Measurements from ENCODE around the gene SMARCD1.
"Not testable (repeated sequence)": the region's sequence is repeated elsewhere in the genome, so short reads cannot be mapped to it uniquely, and the experiment has no call there.

The SMARCD1 gene

GRCh38 chr12:50078281-50078680 lies 6.9 kb upstream of the SMARCD1 start:
- DNase-seq, result no peak

- DNase-seq, result no peak
Measured at GRCh38 chr12:50079771-50080170, 5.4 kb upstream of the SMARCD1 start.

- DNase-seq, result no peak
Measured at GRCh38 chr12:50081096-50081808, 3.9 kb upstream of the SMARCD1 start.

- DNase-seq, result no peak
Measured at GRCh38 chr12:50082644-50083043, 2.5 kb upstream of the SMARCD1 start.

GRCh38 chr12:50083301-50083700 lies 1.8 kb upstream of the SMARCD1 start:
- no peak for DNase-seq

- DNase-seq, result not testable (repeated sequence)
Measured at GRCh38 chr12:50084409-50084774, 750 bp upstream of the SMARCD1 start.

GRCh38 chr12:50085615-50086072 lies 502 bp downstream of the SMARCD1 start:
- DNase-seq, result no peak

- no peak for DNase-seq
Measured at GRCh38 chr12:50086148-50086547, 1.0 kb downstream of the SMARCD1 start.

- no peak for DNase-seq
Measured at GRCh38 chr12:50087151-50087550, 2.0 kb downstream of the SMARCD1 start.

- peak; percentile 14 for DNase-seq
Measured at GRCh38 chr12:50087995-50088394, 2.9 kb downstream of the SMARCD1 start.

GRCh38 chr12:50088577-50089335 lies 3.6 kb downstream of the SMARCD1 start:
- peak; percentile 76 for DNase-seq

- DNase-seq, result no peak
Measured at GRCh38 chr12:50089730-50090129, 4.6 kb downstream of the SMARCD1 start.

- no peak for DNase-seq
Measured at GRCh38 chr12:50090391-50090790, 5.2 kb downstream of the SMARCD1 start.

- DNase-seq, result no peak
Measured at GRCh38 chr12:50097952-50098351, 12.8 kb downstream of the SMARCD1 start.

- DNase-seq, result no peak
Measured at GRCh38 chr12:50099302-50100008, 14.3 kb downstream of the SMARCD1 start.

GRCh38 chr12:50100561-50100960 lies 15.4 kb downstream of the SMARCD1 start:
- no peak for DNase-seq

GRCh38 chr12:50101663-50102062 lies 16.5 kb downstream of the SMARCD1 start:
- DNase-seq, result no peak

- no peak for DNase-seq
Measured at GRCh38 chr12:50102131-50102531, 17.0 kb downstream of the SMARCD1 start.

GRCh38 chr12:50102646-50103309 lies 17.6 kb downstream of the SMARCD1 start:
- no peak for DNase-seq

- no peak for DNase-seq
Measured at GRCh38 chr12:50103351-50103750, 18.2 kb downstream of the SMARCD1 start.

GRCh38 chr12:50103767-50104321 lies 18.7 kb downstream of the SMARCD1 start, which contains the start of gene GPD1:
GPD1 (plus strand) TSS chr12:50104008; CDS start chr12:50104051, 43 bp downstream.
- DNase-seq, result no peak

All from activated CD4-positive, alpha-beta T cell treated with anti-CD3 and anti-CD28 coated beads, Interleukin-10, Interleukin-2, amounts not matched to agents 100 ng/mL and 50 ng/mL, durations not matched to agents 16 hours and 8 hours (primary cell).